H9 (cell line): ENCODE data around the gene ADGRF1. TPM values are rescaled to one million over a fixed set of nuclear protein-coding genes. Genes with fewer than 3 reads are reported as not detected.

Source experiments
- DNase-seq: peaks from one replicate; pipeline ENCODE4 v3.0.0-alpha.2; 2017
- H2AFZ ChIP-seq: one replicate; pipeline ENCODE4 v1.6.1; 2013; ENCODE audit warnings: mild to moderate bottlenecking, low read length, control low read depth, moderate library complexity
- H2AK5ac ChIP-seq: 2 replicates; pipeline ENCODE4 v1.6.1; 2013; ENCODE audit warnings: low read length, control low read depth, mixed read lengths; ENCODE audit not compliant: insufficient read length
- H2BK120ac ChIP-seq: one replicate; pipeline ENCODE4 v1.6.1; 2013; ENCODE audit warnings: low read depth, mild to moderate bottlenecking, low read length, control low read depth, inconsistent platforms; ENCODE audit not compliant: poor library complexity, severe bottlenecking
- H2BK12ac ChIP-seq: 2 replicates; pipeline ENCODE4 v1.6.1; 2013; ENCODE audit warnings: low read length, control low read depth, mixed read lengths, low read depth; ENCODE audit not compliant: insufficient read length
- H2BK15ac ChIP-seq: 2 replicates; pipeline ENCODE4 v1.6.1; 2013; ENCODE audit warnings: low read depth, low read length, control low read depth
- H2BK20ac ChIP-seq: one replicate; pipeline ENCODE4 v1.6.1; 2013; ENCODE audit warnings: low read depth, mild to moderate bottlenecking, low read length, control low read depth, inconsistent platforms; ENCODE audit not compliant: poor library complexity, severe bottlenecking
- H2BK5ac ChIP-seq: 2 replicates; pipeline ENCODE4 v1.6.1; 2013; ENCODE audit warnings: low read length, control low read depth, mixed read lengths; ENCODE audit not compliant: insufficient read length
- H3K14ac ChIP-seq: 2 replicates; pipeline ENCODE4 v1.6.1; 2013; ENCODE audit warnings: low read length, control low read depth; ENCODE audit not compliant: insufficient read depth
- H3K18ac ChIP-seq: 2 replicates; pipeline ENCODE4 v1.6.1; 2013; ENCODE audit warnings: low read depth, mild to moderate bottlenecking, mixed read lengths, low read length, control low read depth; ENCODE audit not compliant: insufficient read length
- H3K23ac ChIP-seq: 2 replicates; pipeline ENCODE4 v1.6.1; 2013; ENCODE audit warnings: low read length, control low read depth, mixed read lengths, low read depth; ENCODE audit not compliant: insufficient read length
- H3K23me2 ChIP-seq: 2 replicates; pipeline ENCODE4 v1.6.1; 2013; ENCODE audit warnings: low read depth, mild to moderate bottlenecking, mixed read lengths, low read length, control low read depth; ENCODE audit not compliant: insufficient read length, poor library complexity, severe bottlenecking
- H3K27ac ChIP-seq: 2 replicates; pipeline ENCODE4 v1.5.1; 2013; ENCODE audit warnings: low read length, control low read depth, mixed read lengths, low read depth; ENCODE audit not compliant: insufficient read length
- H3K27me3 ChIP-seq: 2 replicates; pipeline ENCODE4 v1.6.1; 2013; ENCODE audit warnings: low read length, control low read depth, inconsistent platforms; ENCODE audit not compliant: insufficient read depth
- H3K4ac ChIP-seq: 2 replicates; pipeline ENCODE4 v1.6.1; 2013; ENCODE audit warnings: low read depth, mild to moderate bottlenecking, control low read depth, inconsistent platforms, low read length, moderate library complexity
- H3K4me1 ChIP-seq: 2 replicates; pipeline ENCODE4 v1.6.1; 2013; ENCODE audit warnings: low read length, control low read depth, inconsistent platforms; ENCODE audit not compliant: insufficient read depth
- H3K4me2 ChIP-seq: 2 replicates; pipeline ENCODE4 v1.6.1; 2013; ENCODE audit warnings: low read length, control low read depth, mixed read lengths; ENCODE audit not compliant: insufficient read length, insufficient read depth
- H3K56ac ChIP-seq: 2 replicates; pipeline ENCODE4 v1.6.1; 2013; ENCODE audit warnings: low read depth, mild to moderate bottlenecking, mixed read lengths, low read length, control low read depth; ENCODE audit not compliant: insufficient read length
- H3K79me1 ChIP-seq: 2 replicates; pipeline ENCODE4 v1.6.1; 2013; ENCODE audit warnings: low read depth, mild to moderate bottlenecking, moderate library complexity, low read length, control low read depth, inconsistent platforms; ENCODE audit not compliant: insufficient read depth, poor library complexity, severe bottlenecking
- H3K79me2 ChIP-seq: 2 replicates; pipeline ENCODE4 v1.6.1; 2013; ENCODE audit warnings: low read length, control low read depth, inconsistent platforms; ENCODE audit not compliant: insufficient read depth
- H3K9ac ChIP-seq: 2 replicates; pipeline ENCODE4 v1.6.1; 2013; ENCODE audit warnings: low read length, control low read depth, mixed read lengths; ENCODE audit not compliant: insufficient read length; ENCODE audit errors: extremely low read depth
- H3K9me3 ChIP-seq: one replicate; pipeline ENCODE4 v1.6.1; 2013; ENCODE audit warnings: low read depth, low read length, inconsistent platforms; ENCODE audit not compliant: control insufficient read depth
- H3T11ph ChIP-seq: one replicate; pipeline ENCODE4 v1.6.1; 2013; ENCODE audit warnings: mild to moderate bottlenecking, low read length, control low read depth, inconsistent platforms
- H4K20me1 ChIP-seq: one replicate; pipeline ENCODE4 v1.6.1; 2013; ENCODE audit not compliant: control insufficient read depth, insufficient read length, insufficient read depth
- H4K5ac ChIP-seq: 2 replicates; pipeline ENCODE4 v1.6.1; 2013; ENCODE audit warnings: low read depth, mild to moderate bottlenecking, mixed read lengths, low read length, control low read depth; ENCODE audit not compliant: insufficient read length
- H4K8ac ChIP-seq: replicated peaks from 2 replicates; pipeline ENCODE4 v1.6.1; 2013; ENCODE audit warnings: low read length, control low read depth, mixed read lengths, low read depth; ENCODE audit not compliant: insufficient read length
- H4K91ac ChIP-seq: 2 replicates; pipeline ENCODE4 v1.6.1; 2013; ENCODE audit warnings: low read depth, mild to moderate bottlenecking, moderate library complexity, mixed read lengths, low read length, control low read depth; ENCODE audit not compliant: insufficient read length
- H3K27ac Mint-ChIP-seq, 3 experiments: 2 replicates in 2 of 3; 3 replicates in 1 of 3; pipeline ENCODE4 v1.8.0; 2020 to 2021; ENCODE audit warnings: mixed read lengths in 3 of 3, mild to moderate bottlenecking in 1 of 3, moderate library complexity in 1 of 3
- H3K27me3 Mint-ChIP-seq: 2 replicates; pipeline ENCODE4 v1.8.0; 2021; ENCODE audit warnings: low read depth, mild to moderate bottlenecking, moderate library complexity, mixed read lengths
- H3K36me3 Mint-ChIP-seq, 3 experiments: 2 replicates in 2 of 3; 3 replicates in 1 of 3; pipeline ENCODE4 v1.8.0; 2020 to 2021; ENCODE audit warnings: low read depth in 3 of 3, mixed read lengths in 3 of 3; ENCODE audit not compliant: insufficient read depth in 1 of 3
- H3K4me1 Mint-ChIP-seq, 2 experiments: 2 replicates each; pipeline ENCODE4 v1.8.0; 2020; ENCODE audit warnings: mixed read lengths in 2 of 2
- H3K4me3 Mint-ChIP-seq, 2 experiments: 2 replicates in 1 of 2; 3 replicates in 1 of 2; pipeline ENCODE4 v1.8.0; 2020 to 2021; ENCODE audit warnings: mild to moderate bottlenecking in 2 of 2, mixed read lengths in 2 of 2, moderate library complexity in 1 of 2
- H3K9me3 Mint-ChIP-seq, 2 experiments: 2 replicates in 1 of 2; 3 replicates in 1 of 2; pipeline ENCODE4 v1.8.0; 2020; ENCODE audit warnings: mild to moderate bottlenecking in 2 of 2, mixed read lengths in 2 of 2, moderate library complexity in 1 of 2
- CTCF ChIP-seq: fragments of 200-600 bp; sonication (generic); conservative IDR thresholded peaks from 3 replicates; pipeline ENCODE4 v1.8.0; 2021; ENCODE audit warnings: antibody characterized with exemption, mild to moderate bottlenecking
- WGBS: extraction: QIAGEN DNeasy Blood & Tissue Kit; methylation state at CpG from one replicate; pipeline ENCODE4 v1.1.7; 2013; ENCODE audit warnings: missing lambda C conversion rate, low lambda C conversion rate, mixed read lengths; ENCODE audit not compliant: insufficient read length; ENCODE audit errors: extremely low coverage; 5-methylcytosine and 5-hydroxymethylcytosine counted together
- total RNA-seq: library from RNA; stranded (reverse); gene quantifications from 2 replicates; pipeline ENCODE4 v1.2.1, GENCODE V29; 2021

The ADGRF1 gene
- total RNA-seq, 1 experiment from 2014 or later, result not detected

GRCh38 chr6:47073125-47074110 is 31.3 kb upstream of the ADGRF1 start:
- Histone ChIP-seq H3K23ac (no peak overlapping the region), H4K20me1 (no peaks in the 10 kb centered on the region), H4K5ac (no peak overlapping the region), H3K14ac (no peak overlapping the region), H4K91ac (no peak overlapping the region), H2BK120ac (no peak overlapping the region), H3K27ac (no peak overlapping the region), H3K4me2 (no peak overlapping the region), H3K18ac (no peak overlapping the region), H2AK5ac (no peak overlapping the region), H3K9ac (no peak overlapping the region), H3T11ph (no peak overlapping the region), H3K4me1 (no peaks in the 10 kb centered on the region; the same call in 1 of the 2 replicates), H2BK15ac (no peak overlapping the region), H2AFZ (no peak overlapping the region), H3K27me3 (no peaks in the 10 kb centered on the region), H3K79me2 (no peaks in the 10 kb centered on the region), H4K8ac (no peak overlapping the region), H3K79me1 (no peaks in the 10 kb centered on the region), H2BK20ac (no peak overlapping the region), H2BK5ac (no peak overlapping the region), H3K56ac (no peak overlapping the region), H3K23me2 (no peaks in the 10 kb centered on the region), H2BK12ac (no peak overlapping the region), H3K9me3 (no peaks in the 10 kb centered on the region), H3K4ac (no peak overlapping the region)
- Mint-ChIP-seq H3K27me3 (no peaks in the 10 kb centered on the region), H3K4me1 (peaks cover 3 to 9% of the 10 kb centered on the region in 2 experiments; a peak in 3 of 4 replicates), H3K27ac (no peak overlapping the region), H3K4me3 (no peak overlapping the region), H3K9me3 (no peaks in the 10 kb centered on the region; a peak in 1 of 5 replicates), H3K36me3 (no peaks in the 10 kb centered on the region)
- no peak for DNase-seq
- peak; percentile 70 for TF ChIP-seq CTCF
- WGBS, result no CpG with 5 or more reads among the region's 5 CpGs
